ENCODE results near the gene LTO1.
A peak's percentile ranks its signal among the peaks of the same experiment; 100 is the strongest.

GRCh38 chr11:69640995-69641581, 34.1 kb downstream of the LTO1 start, which contains the start of gene CCND1:
- TF ChIP-seq CTCF (IDR thresholded peaks at IDR 0.05) (peak in 3 of 7 experiments; percentile 6 to 21 (median 11)), POLR2A (IDR thresholded peaks at IDR 0.05) (peak; percentile 73 to 93 (median 90))

Measured in body of pancreas (tissue), 4 donors.